ENCODE data around the gene VPS13A.

Gene VPS13A

DNA sequence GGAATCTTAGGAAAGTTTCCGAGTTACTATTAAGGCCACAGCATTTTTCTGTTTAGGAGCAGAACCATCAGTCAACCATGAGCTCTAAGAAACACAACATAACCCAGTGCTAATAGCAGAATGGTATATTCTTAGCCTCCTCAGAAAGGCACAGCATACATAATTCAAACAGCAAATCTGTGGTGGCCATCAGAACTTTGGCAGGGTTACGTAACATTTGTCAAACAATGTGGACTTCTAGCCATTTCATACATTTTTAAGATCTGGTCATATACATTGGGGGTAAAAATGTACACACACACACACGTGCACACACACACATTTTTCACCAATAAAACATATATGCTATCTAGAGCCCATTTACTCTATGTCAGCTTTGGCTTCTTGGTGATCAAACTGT lies 245.6 kb downstream of the VPS13A start:
- no peak for DNase-seq (ENCODE audit: low read depth)
- no peak overlapping the region for H3K4me3 ChIP-seq (ENCODE audit: low read depth, low read length)
- no peak for TF ChIP-seq CTCF (IDR thresholded peaks at IDR 0.05; ENCODE audit: insufficient read depth, low read depth, low read length, missing control alignments)

- no peak for TF ChIP-seq CTCF (IDR thresholded peaks at IDR 0.05; ENCODE audit: insufficient read depth, low read depth, low read length, missing control alignments)
- H3K4me3 ChIP-seq (ENCODE audit: low read depth, low read length), result no peak overlapping the region
- DNase-seq (ENCODE audit: low read depth), result no peak
Measured at GRCh38 chr9:77423841-77424240, 246.5 kb downstream of the VPS13A start.

- no peak for TF ChIP-seq CTCF (IDR thresholded peaks at IDR 0.05; ENCODE audit: insufficient read depth, low read depth, low read length, missing control alignments)
- no peak overlapping the region for H3K4me3 ChIP-seq (ENCODE audit: low read depth, low read length)
- no peak for DNase-seq (ENCODE audit: low read depth)
Measured at GRCh38 chr9:77424993-77425392, 247.7 kb downstream of the VPS13A start.

DNA sequence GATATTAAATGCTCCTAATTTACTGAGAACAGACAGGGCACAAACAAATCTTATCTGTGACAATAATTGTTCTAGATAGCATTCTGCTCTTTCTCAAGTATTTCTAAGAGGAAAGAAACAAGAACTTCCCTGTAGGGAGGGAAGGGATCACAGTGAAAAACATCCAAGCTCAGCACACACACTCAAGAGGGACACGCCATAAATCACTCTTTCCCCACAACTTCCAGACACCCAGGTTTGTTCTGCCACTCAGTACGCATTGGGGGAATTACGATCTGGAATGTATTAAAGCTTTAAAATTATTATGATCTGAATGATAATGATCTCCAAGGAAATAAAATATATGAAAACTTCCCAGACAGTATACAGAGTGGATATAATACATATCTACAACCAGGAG lies 249.4 kb downstream of the VPS13A start:
- no peak overlapping the region for H3K4me3 ChIP-seq (ENCODE audit: low read depth, low read length)
- no peak for TF ChIP-seq CTCF (IDR thresholded peaks at IDR 0.05; ENCODE audit: insufficient read depth, low read depth, low read length, missing control alignments)
- DNase-seq (ENCODE audit: low read depth), result no peak

DNA sequence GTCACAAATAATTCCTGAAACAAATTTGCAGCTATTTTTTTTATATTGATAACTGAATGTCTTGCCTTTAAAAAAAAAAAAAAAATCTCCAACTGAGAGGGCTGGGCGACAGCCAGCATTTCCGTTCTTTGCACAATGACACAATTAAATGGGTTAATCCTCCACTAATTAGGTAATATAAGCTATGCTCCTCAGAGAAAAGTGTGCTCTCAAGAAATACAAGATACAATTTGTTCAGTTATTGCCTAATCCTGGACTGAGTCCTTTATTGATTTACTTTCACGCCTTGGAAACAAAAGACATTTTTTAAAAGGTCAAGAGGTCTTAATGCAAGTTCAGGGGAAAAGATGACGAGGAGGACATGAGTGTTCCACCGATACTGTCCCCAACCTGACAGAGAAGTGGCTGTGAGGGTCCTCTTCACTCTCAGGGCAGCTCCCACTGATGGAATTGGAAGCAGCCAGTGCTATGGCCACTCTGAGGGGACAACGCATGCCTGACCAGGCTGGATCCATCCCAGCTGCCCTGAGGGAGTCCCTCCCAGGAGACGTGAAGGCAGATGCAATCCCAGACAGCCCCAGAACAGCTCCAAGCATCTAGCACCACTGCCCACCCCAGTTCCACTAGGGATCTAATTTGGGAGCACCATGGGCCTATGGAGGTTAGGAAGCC lies 250.1 kb downstream of the VPS13A start:
- TF ChIP-seq CTCF (IDR thresholded peaks at IDR 0.05; ENCODE audit: insufficient read depth, low read depth, low read length, missing control alignments), result no peak
- H3K4me3 ChIP-seq (ENCODE audit: low read depth, low read length), result no peak overlapping the region
- DNase-seq (ENCODE audit: low read depth), result no peak

GRCh38 chr9:77429928-77430327 lies 252.6 kb downstream of the VPS13A start:
- no peak overlapping the region for H3K4me3 ChIP-seq (ENCODE audit: low read depth, low read length)
- DNase-seq (ENCODE audit: low read depth), result no peak
- TF ChIP-seq CTCF (IDR thresholded peaks at IDR 0.05; ENCODE audit: insufficient read depth, low read depth, low read length, missing control alignments), result no peak

DNA sequence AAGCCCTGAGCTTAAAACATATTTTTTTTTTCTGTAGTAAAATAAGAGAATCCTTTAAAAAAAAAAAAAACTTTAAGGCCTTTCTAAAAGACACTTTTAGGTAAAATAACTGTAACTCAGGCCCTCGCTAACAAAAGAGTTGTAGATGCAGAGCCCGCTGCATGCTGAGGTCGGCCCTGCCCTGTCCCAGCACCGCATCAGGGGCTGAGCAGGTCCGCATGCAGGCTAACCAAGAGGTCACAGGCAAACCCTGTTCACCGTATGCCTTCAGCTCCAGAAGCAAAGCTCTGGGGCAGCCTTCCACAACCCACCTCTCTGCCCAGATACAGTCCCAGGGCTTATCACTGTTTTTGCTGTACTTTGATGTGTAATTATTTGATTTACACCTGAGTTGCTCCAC lies 254.7 kb downstream of the VPS13A start:
- H3K4me3 ChIP-seq (ENCODE audit: low read depth, low read length), result no peak overlapping the region
- no peak for DNase-seq (ENCODE audit: low read depth)
- no peak for TF ChIP-seq CTCF (IDR thresholded peaks at IDR 0.05; ENCODE audit: insufficient read depth, low read depth, low read length, missing control alignments)
